HepG2 (cell line): ENCODE results near the gene USP12. TPM values are rescaled to one million over a fixed set of nuclear protein-coding genes. Genes with fewer than 3 reads are reported as not detected.

Experiments
- ATAC-seq: fragments of 200-7000 bp; cut with Tn5 transposase; 3 replicates; pipeline ENCODE4 v1.9.1; 2020; ENCODE audit warnings: mild to moderate bottlenecking, moderate library complexity
- BruUV-seq: library from RNA; stranded (reverse); fragments of 400-500 nt; replicated peaks from 2 replicates; lab custom pipeline; 2021; lab: Mats Ljungman, UMichigan
- CTCF ChIA-PET: fragments of 300-600 bp; formaldehyde crosslinking; extraction: SDS; loops from one replicate; lab custom pipeline; 2021; ENCODE audit warnings: low total read pairs, inconsistent platforms, low intra/inter-chr PET ratio; lab: Yijun Ruan, JAX
- POLR2A ChIA-PET: fragments of 350-600 bp; sonication (Branson Sonifier 250); formaldehyde crosslinking; loops from one replicate; lab custom pipeline; 2020; ENCODE audit warnings: antibody characterized with exemption, inconsistent platforms; lab: Yijun Ruan, JAX
- DNase-seq: peaks from one replicate; pipeline ENCODE4 v3.0.0-alpha.2; 2015; ENCODE audit warnings: low spot score
- FAIRE-seq: peaks from 3 replicates; lab custom pipeline; 2011; peaks lifted over from hg19 to GRCh38; lab: Jason Lieb, UNC
- H2AFZ ChIP-seq: one replicate; pipeline ENCODE4 v1.6.1; 2011; ENCODE audit warnings: low read length, inconsistent platforms
- H3K27ac ChIP-seq: fragments of 300-600 bp; 3 replicates; pipeline ENCODE4 v1.8.0; 2011; ENCODE audit warnings: mixed run types, mild to moderate bottlenecking, mixed read lengths, low read length, inconsistent platforms; ENCODE audit not compliant: insufficient read depth; ENCODE audit errors: extremely low read length
- H3K27me3 ChIP-seq, 2 experiments: fragments of 200-600 bp in 1 of 2; 2 replicates in 1 of 2; 3 replicates in 1 of 2; pipeline versions ENCODE4 v1.6.0 to v1.8.0; 2011; ENCODE audit warnings: low read length in 2 of 2, mild to moderate bottlenecking in 2 of 2, moderate library complexity in 2 of 2, inconsistent platforms in 1 of 2; ENCODE audit not compliant: insufficient read depth in 2 of 2, control insufficient read depth in 1 of 2
- H3K36me3 ChIP-seq, 2 experiments: fragments of 200-600 bp in 1 of 2; replicated peaks in 1 of 2; 2 replicates in 1 of 2; 3 replicates in 1 of 2; pipeline versions ENCODE4 v1.5.1 to v1.8.0; 2011; ENCODE audit warnings: low read length in 2 of 2, inconsistent platforms in 1 of 2; ENCODE audit not compliant: insufficient read depth in 2 of 2, control insufficient read depth in 1 of 2
- H3K4me1 ChIP-seq: 2 replicates; pipeline ENCODE4 v1.5.1; 2012; ENCODE audit warnings: low read length, inconsistent platforms; ENCODE audit not compliant: insufficient read depth
- H3K4me2 ChIP-seq: 2 replicates; pipeline ENCODE4 v1.6.0; 2011; ENCODE audit warnings: low read depth, low read length, inconsistent platforms
- H3K4me3 ChIP-seq, 3 experiments: fragments of 200-600 bp in 1 of 3; sonication (generic), shearing (Covaris generic) in 1 of 3; replicated peaks in 1 of 3; 2 replicates each; pipeline ENCODE4 v1.5.1; 2011 to 2016; ENCODE audit warnings: low read length in 3 of 3, inconsistent platforms in 2 of 3, low read depth in 2 of 3, mild to moderate bottlenecking in 2 of 3, control low read depth in 1 of 3, mixed read lengths in 1 of 3; ENCODE audit not compliant: insufficient read depth in 1 of 3
- H3K79me2 ChIP-seq: one replicate; pipeline ENCODE4 v1.6.1; 2011; ENCODE audit warnings: low read length, inconsistent platforms; ENCODE audit not compliant: insufficient read depth
- H3K9ac ChIP-seq: 2 replicates; pipeline ENCODE4 v1.6.0; 2011; ENCODE audit warnings: mild to moderate bottlenecking, low read depth, low read length, inconsistent platforms; ENCODE audit not compliant: insufficient read depth
- H3K9me3 ChIP-seq: 2 replicates; pipeline ENCODE4 v1.5.1; 2012; ENCODE audit warnings: mild to moderate bottlenecking, low read length
- H4K20me1 ChIP-seq: 2 replicates; pipeline ENCODE4 v1.6.0; 2011; ENCODE audit warnings: inconsistent platforms, mild to moderate bottlenecking, low read length, moderate library complexity; ENCODE audit not compliant: insufficient read depth
- ARID5B ChIP-seq: IDR thresholded peaks from 2 replicates; pipeline ENCODE4 v1.4.0; 2020; ENCODE audit warnings: mild to moderate bottlenecking, missing genetic modification reagents
- CEBPB ChIP-seq: IDR thresholded peaks from 2 replicates; pipeline ENCODE4 v1.6.1; 2011; ENCODE audit warnings: low read depth, low read length, improper control_type of control experiment, borderline replicate concordance
- CHD2 ChIP-seq: IDR thresholded peaks from 2 replicates; pipeline ENCODE4 v1.6.1; 2011; ENCODE audit warnings: low read depth, low read length, improper control_type of control experiment
- GLI4 ChIP-seq: sonication (generic); formaldehyde crosslinking; IDR thresholded peaks from 2 replicates; pipeline ENCODE4 v1.5.1; 2020; ENCODE audit warnings: missing genetic modification reagents, mild to moderate bottlenecking, moderate library complexity, borderline replicate concordance
- HNRNPK ChIP-seq: fragments of 200-400 bp; formaldehyde crosslinking; IDR thresholded peaks from 2 replicates; pipeline ENCODE4 v1.6.1; 2018; ENCODE audit warnings: low read length, low read depth, moderate library complexity, mild to moderate bottlenecking; ENCODE audit not compliant: poor library complexity, severe bottlenecking
- MIER3 ChIP-seq: IDR thresholded peaks from 2 replicates; pipeline ENCODE4 v1.6.1; 2016; ENCODE audit warnings: missing compliant biosample characterization, borderline replicate concordance
- NFIB ChIP-seq: sonication (generic); formaldehyde crosslinking; IDR thresholded peaks from 2 replicates; pipeline ENCODE4 v1.9.0; 2021; ENCODE audit warnings: missing genetic modification reagents, mild to moderate bottlenecking, borderline replicate concordance
- PRDM15 ChIP-seq: sonication (generic); formaldehyde crosslinking; IDR thresholded peaks from 2 replicates; pipeline ENCODE4 v1.4.0; 2020; ENCODE audit warnings: missing genetic modification reagents
- RFX5 ChIP-seq: IDR thresholded peaks from 2 replicates; pipeline ENCODE4 v1.6.1; 2011; ENCODE audit warnings: low read depth, low read length, improper control_type of control experiment
- WGBS: methylation state at CpG from one replicate; pipeline ENCODE4 v1.1.6; 2017; ENCODE audit warnings: low lambda C conversion rate; 5-methylcytosine and 5-hydroxymethylcytosine counted together
- in situ Hi-C: cut with HindIII; loops from 2 replicates; pipeline ENCODE4 v1.10.0; 2017; ENCODE audit warnings: low pct_unique_long_range_greater_than_20kb; ENCODE audit not compliant: extremely low pct_ligation_motif_present
- intact Hi-C: fragments of 100-400 bp; cut with micrococcal nuclease; formaldehyde crosslinking; loops from one replicate; pipeline ENCODE4 v1.10.0; 2022; ENCODE audit not compliant: unreplicated experiment
- polyA plus RNA-seq, 8 experiments: library from polyadenylated mRNA; depleted of rRNA in 3 of 8; stranded (reverse) in 7 of 8; unstranded in 1 of 8; fragments of >200 nt; fragmentation: Illumina TruSeq in 4 of 8; extraction: Trizol in 4 of 8; gene quantifications; 2 replicates each; pipeline versions ENCODE4 v1.2.1 to v1.2.3, GENCODE V29; 2011 to 2016; ENCODE audit warnings: low read depth in 4 of 8, missing spikeins in 1 of 8, mixed read lengths in 1 of 8; ENCODE audit not compliant: insufficient read depth in 1 of 8
- total RNA-seq, 5 experiments: library from RNA; depleted of rRNA; stranded (reverse); fragments of >200 nt; fragmentation: Illumina TruSeq; extraction: Trizol; gene quantifications; 2 replicates each; pipeline ENCODE4 v1.2.3, GENCODE V29; 2016; ENCODE audit warnings: low read depth in 1 of 5

USP12 gene
- total and polyA plus RNA-seq, 2 of the 13 experiments (the other 11 are each of a cell fraction or from before 2014, with no cell fraction given), result 9.8 to 19.5 TPM

- in situ Hi-C loops, result no loop called here
- POLR2A ChIA-PET, result no interaction called here
- DNase-seq, result peak; percentile 24
- H3K4me3 ChIP-seq, result no peak overlapping the region
- BruUV-seq, result no TSS peak
- ATAC-seq, result peak; percentile 53; the same call in 1 of the 3 replicates
- H3K79me2 ChIP-seq, result no peaks in the 10 kb centered on the region
- no peaks in the 10 kb centered on the region for H4K20me1 ChIP-seq
- no peaks in the 10 kb centered on the region for H3K9me3 ChIP-seq
- H3K27me3 ChIP-seq, result peaks cover 3 to 28% of the 10 kb centered on the region in 2 experiments; a peak in 3 of 5 replicates
- no peak overlapping the region for H3K9ac ChIP-seq
- H3K36me3 ChIP-seq, result no peaks in the 10 kb centered on the region
- TF ChIP-seq CHD2 (no peak), PRDM15 (CRISPR knock-in tag) (peak; percentile 61; the same call in 1 of the 2 replicates)
- no peak overlapping the region for H2AFZ ChIP-seq
- CTCF ChIA-PET, result no interaction called here
- H3K4me1 ChIP-seq, result no peaks in the 10 kb centered on the region
- H3K27ac ChIP-seq, result no peak overlapping the region
- H3K4me2 ChIP-seq, result no peak overlapping the region
- WGBS, result 47% methylated on average over 6 of the region's 6 CpGs
- FAIRE-seq, result no peak
- intact Hi-C loops, result no loop called here
Measured at GRCh38 chr13:27043013-27043412, 128.6 kb downstream of the USP12 start.

GRCh38 chr13:27041341-27041740 is 130.3 kb downstream of the USP12 start:
- no peaks in the 10 kb centered on the region for H3K9me3 ChIP-seq
- no peak overlapping the region for H2AFZ ChIP-seq
- POLR2A ChIA-PET, result no interaction called here
- FAIRE-seq, result no peak
- no peak overlapping the region for H3K4me2 ChIP-seq
- BruUV-seq, result no TSS peak
- H3K36me3 ChIP-seq, result no peaks in the 10 kb centered on the region
- CTCF ChIA-PET, result no interaction called here
- no peak overlapping the region for H3K27ac ChIP-seq
- no peak overlapping the region for H3K4me3 ChIP-seq
- H3K27me3 ChIP-seq, result peaks cover 2 to 44% of the 10 kb centered on the region in 2 experiments; a peak in 4 of 5 replicates
- H3K4me1 ChIP-seq, result no peaks in the 10 kb centered on the region
- no peak for ATAC-seq
- 24% methylated on average over 6 of the region's 6 CpGs for WGBS
- no peaks in the 10 kb centered on the region for H3K79me2 ChIP-seq
- H3K9ac ChIP-seq, result no peak overlapping the region
- intact Hi-C loops (no loop called here), in situ Hi-C loops (no loop called here)
- no peaks in the 10 kb centered on the region for H4K20me1 ChIP-seq
- DNase-seq, result no peak
- no peak for TF ChIP-seq NFIB (CRISPR knock-in tag)
- no peak for TF ChIP-seq MIER3 (CRISPR knock-in tag)
- no peak for TF ChIP-seq GLI4
- no peak for TF ChIP-seq RFX5
- TF ChIP-seq CEBPB, result peak; percentile 35; the same call in 1 of the 2 replicates
- TF ChIP-seq HNRNPK, result no peak
- TF ChIP-seq ARID5B, result no peak
